A549 (cell line): ENCODE data around the gene METTL25B. TPM values are rescaled to one million over a fixed set of nuclear protein-coding genes. Genes with fewer than 3 reads are reported as not detected.
A peak's percentile ranks its signal among the peaks of the same experiment; 100 is the strongest.

ENCODE experiments used
- ATAC-seq, 2 experiments: fragments of 200-7000 bp in 1 of 2; fragments of >200 bp in 1 of 2; cut with Nextera tagmentation in 1 of 2; cut with Tn5 transposase in 1 of 2; 3 replicates each; pipeline versions ENCODE4 v1.8.0 to v1.9.1; 2018 to 2020; ENCODE audit warnings: mild to moderate bottlenecking in 1 of 2, moderate library complexity in 1 of 2
- CTCF ChIA-PET: fragments of 300-600 bp; sonication (Branson Sonifier 250); formaldehyde crosslinking; extraction: SDS; loops from one replicate; lab custom pipeline; 2021; ENCODE audit warnings: antibody characterized with exemption, inconsistent platforms; lab: Yijun Ruan, JAX
- POLR2A ChIA-PET: fragments of 350-600 bp; formaldehyde crosslinking; extraction: SDS; loops from one replicate; lab custom pipeline; 2021; ENCODE audit warnings: antibody characterized with exemption, inconsistent platforms; lab: Yijun Ruan, JAX
- DNase-seq, 2 experiments: peaks; one replicate each; pipeline versions ENCODE4 v3.0.0 to v3.0.0-alpha.2; 2011 to 2016; ENCODE audit warnings: low read depth in 1 of 2, low spot score in 1 of 2
- FAIRE-seq: peaks from 2 replicates; lab custom pipeline; 2011; peaks lifted over from hg19 to GRCh38; lab: Jason Lieb, UNC
- H3K27ac ChIP-seq, 2 experiments: fragments of >200 bp; sonication (Bioruptor Twin); formaldehyde crosslinking; 3 replicates each; pipeline ENCODE4 v1.5.1; 2016 to 2017
- H3K4me1 ChIP-seq: fragments of >200 bp; sonication (Bioruptor Twin); formaldehyde crosslinking; 3 replicates; pipeline ENCODE4 v1.6.1; 2016
- H3K4me2 ChIP-seq: fragments of >200 bp; sonication (Bioruptor Twin); formaldehyde crosslinking; 3 replicates; pipeline ENCODE4 v1.6.1; 2016
- H3K4me3 ChIP-seq: fragments of >200 bp; sonication (Bioruptor Twin); formaldehyde crosslinking; 3 replicates; pipeline ENCODE4 v1.5.1; 2016
- H3K9me3 ChIP-seq: fragments of >200 bp; sonication (Bioruptor Twin); formaldehyde crosslinking; 3 replicates; pipeline ENCODE4 v1.6.1; 2016
- BCL3 ChIP-seq: fragments of >200 bp; sonication (Bioruptor Twin); formaldehyde crosslinking; IDR thresholded peaks from 3 replicates; pipeline ENCODE4 v1.6.1; 2016
- CBX2 ChIP-seq: fragments of 200-600 bp; sonication (generic); IDR thresholded peaks from 2 replicates; pipeline ENCODE4 v1.6.1; 2016; ENCODE audit warnings: low read depth, mild to moderate bottlenecking, borderline replicate concordance
- CEBPB ChIP-seq, 2 experiments: fragments of >200 bp in 1 of 2; sonication (Bioruptor Twin) in 1 of 2; formaldehyde crosslinking in 1 of 2; IDR thresholded peaks; 2 replicates each; pipeline ENCODE4 v1.6.1; 2012 to 2016
- CHD2 ChIP-seq: fragments of 150-350 bp; IDR thresholded peaks from 2 replicates; pipeline ENCODE4 v1.6.1; 2014; ENCODE audit warnings: low read length; ENCODE audit not compliant: partially characterized antibody
- E2F6 ChIP-seq: IDR thresholded peaks from 2 replicates; pipeline ENCODE4 v1.6.1; 2012; ENCODE audit warnings: low read depth, borderline replicate concordance
- EHF ChIP-seq: fragments of 250-450 bp; sonication (Bioruptor Pico); IDR thresholded peaks from 2 replicates; pipeline ENCODE4 v1.5.0; 2020; ENCODE audit warnings: mild to moderate bottlenecking
- EP300 ChIP-seq, 2 experiments: fragments of >200 bp; sonication (Bioruptor Twin); formaldehyde crosslinking; IDR thresholded peaks; 2 replicates in 1 of 2; 3 replicates in 1 of 2; pipeline ENCODE4 v1.6.1; 2016 to 2017
- FOSB ChIP-seq: fragments of 250-450 bp; sonication (Bioruptor Pico); IDR thresholded peaks from 2 replicates; pipeline ENCODE4 v1.5.0; 2020; ENCODE audit warnings: mild to moderate bottlenecking, moderate library complexity
- GATA3 ChIP-seq: IDR thresholded peaks from 2 replicates; pipeline ENCODE4 v1.6.1; 2012; ENCODE audit warnings: borderline replicate concordance
- HOXB5 ChIP-seq: fragments of 250-450 bp; sonication (Bioruptor Pico); IDR thresholded peaks from 2 replicates; pipeline ENCODE4 v1.5.0; 2020; ENCODE audit warnings: mild to moderate bottlenecking, moderate library complexity
- JUN ChIP-seq, 2 experiments: fragments of >200 bp; sonication (Bioruptor Twin); formaldehyde crosslinking; IDR thresholded peaks; 2 replicates in 1 of 2; 3 replicates in 1 of 2; pipeline ENCODE4 v1.6.1; 2016 to 2017
- JUNB ChIP-seq: fragments of >200 bp; sonication (Bioruptor Twin); formaldehyde crosslinking; IDR thresholded peaks from 2 replicates; pipeline ENCODE4 v1.6.1; 2016
- MAFK ChIP-seq: fragments of 450-650 bp; IDR thresholded peaks from 2 replicates; pipeline ENCODE4 v1.6.1; 2014; ENCODE audit not compliant: partially characterized antibody
- MYC ChIP-seq: IDR thresholded peaks from 2 replicates; pipeline ENCODE4 v1.6.1; 2012; ENCODE audit warnings: mild to moderate bottlenecking, inconsistent platforms, low read length, improper control_type of control experiment, borderline replicate concordance
- NFE2L2 ChIP-seq: fragments of 150-350 bp; conservative IDR thresholded peaks from 2 replicates; pipeline ENCODE4 v1.6.1; 2014; ENCODE audit warnings: low read length
- PHF8 ChIP-seq: fragments of 200-600 bp; sonication (generic); IDR thresholded peaks from 2 replicates; pipeline ENCODE4 v1.6.1; 2016; ENCODE audit warnings: low read depth, mild to moderate bottlenecking, antibody characterized with exemption, moderate library complexity, borderline replicate concordance
- POLR2A ChIP-seq: IDR thresholded peaks from 2 replicates; pipeline ENCODE4 v1.6.1; 2012; ENCODE audit warnings: mild to moderate bottlenecking, low read length
- POLR2AphosphoS2 ChIP-seq: conservative IDR thresholded peaks from 2 replicates; pipeline ENCODE4 v1.6.1; 2012; ENCODE audit warnings: low read length, improper control_type of control experiment, inconsistent platforms
- RAD21 ChIP-seq, 2 experiments: fragments of >200 bp in 1 of 2; sonication (Bioruptor Twin) in 1 of 2; formaldehyde crosslinking in 1 of 2; IDR thresholded peaks in 1 of 2; conservative IDR thresholded peaks in 1 of 2; 2 replicates in 1 of 2; 3 replicates in 1 of 2; pipeline ENCODE4 v1.6.1; 2012 to 2018; ENCODE audit warnings: inconsistent platforms in 1 of 2
- RARB ChIP-seq: fragments of 250-450 bp; sonication (Bioruptor Pico); IDR thresholded peaks from 2 replicates; pipeline ENCODE4 v1.8.0; 2021; ENCODE audit warnings: mild to moderate bottlenecking, moderate library complexity
- RNF2 ChIP-seq: fragments of 200-600 bp; sonication (generic); IDR thresholded peaks from 2 replicates; pipeline ENCODE4 v1.6.1; 2016; ENCODE audit warnings: low read depth, mild to moderate bottlenecking, antibody characterized with exemption, moderate library complexity, borderline replicate concordance
- WGBS: methylation state at CpG from one replicate; pipeline ENCODE4 v1.1.6; 2017; ENCODE audit errors: missing lambda C conversion rate; 5-methylcytosine and 5-hydroxymethylcytosine counted together
- polyA plus RNA-seq, 4 experiments: library from polyadenylated mRNA; depleted of rRNA in 3 of 4; stranded (reverse); fragments of >200 nt; fragmentation: RNase III in 1 of 4; extraction: RNeasy Plus Mini Kit Qiagen cat#74134 plus additional on column Dnase treatment in 1 of 4; gene quantifications; 2 replicates in 3 of 4; 3 replicates in 1 of 4; pipeline ENCODE4 v1.2.3, GENCODE V29; 2011 to 2017
- TF ChIP-seq, protein P1 (sequence below): fragments of 450-650 bp; IDR thresholded peaks from 2 replicates; pipeline ENCODE4 v1.6.1; 2014; ENCODE audit warnings: antibody characterized with exemption
- TF ChIP-seq, protein P2 (sequence below): fragments of 250-450 bp; sonication (Bioruptor Pico); IDR thresholded peaks from 2 replicates; pipeline ENCODE4 v1.5.0; 2020; ENCODE audit warnings: low read depth, mild to moderate bottlenecking, moderate library complexity
- TF ChIP-seq, protein P3 (sequence below): IDR thresholded peaks from 2 replicates; pipeline ENCODE4 v1.6.1; 2012
- TF ChIP-seq, protein P4 (sequence below): fragments of >200 bp; sonication (Bioruptor Twin); formaldehyde crosslinking; IDR thresholded peaks from 3 replicates; pipeline ENCODE4 v1.5.1; 2016

Gene METTL25B
- polyA plus RNA-seq, 2 of the 4 experiments (the other 2 are of a cell fraction) = 16.7 to 18.5 TPM

- POLR2A ChIA-PET = interaction anchor here (1.4 kb wide), 1 partner anchor 10 kb away, joined by 8 read pairs; the partner anchor contains the start of genes ISG20L2 and METTL25B
- WGBS = 93% methylated on average over 2 of the region's 2 CpGs
Observed at GRCh38 chr1:156738916-156739315, 10.6 kb downstream of the METTL25B start.

DNA sequence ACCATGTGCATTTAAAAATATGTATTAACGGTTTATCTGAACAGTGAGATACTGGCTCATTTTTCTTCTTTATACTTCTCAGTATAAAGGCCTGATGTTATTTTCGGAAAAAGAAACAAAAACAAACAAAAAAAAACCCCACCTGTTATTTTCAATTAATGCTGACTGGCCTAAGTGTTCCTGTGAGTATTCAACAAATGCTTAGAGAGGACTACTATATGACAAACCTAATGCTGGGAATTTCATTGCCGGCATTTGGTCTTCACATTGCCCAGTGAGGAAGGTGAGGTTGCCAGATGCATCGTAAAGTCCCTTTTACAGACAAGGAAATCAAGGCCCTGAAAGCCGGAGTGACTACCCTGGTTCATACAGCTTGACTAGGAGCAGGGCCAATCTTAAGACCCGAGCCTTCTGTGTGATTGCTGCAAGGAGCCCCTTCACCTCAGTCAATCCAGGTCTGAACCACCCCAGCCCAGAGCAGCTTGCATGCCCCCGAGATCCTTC, 12.0 kb downstream of the METTL25B start:
- 5% methylated on average over 7 of the region's 7 CpGs for WGBS
- Histone ChIP-seq H3K4me1 (peaks cover 23% of the 10 kb centered on the region), H3K9me3 (no peaks in the 10 kb centered on the region), H3K4me3 (peak overlapping the region; percentile 66), H3K27ac (peak overlapping the region; percentile 88 to 94), H3K4me2 (peak overlapping the region; percentile 76)
- no peak for DNase-seq
- no peak for TF ChIP-seq EHF (CRISPR knock-in tag)
- TF ChIP-seq MAFK = peak; percentile 71
- POLR2A ChIA-PET = interaction anchor here (1.2 to 3.5 kb wide), 6 partner anchors 9 to 79 kb away, joined by 5 to 90 read pairs (median 32); partner anchors contain the start of genes HDGF, ISG20L2, METTL25B and PRCC
- FAIRE-seq = no peak
- ATAC-seq = peak; percentile 17 to 39
- CTCF ChIA-PET = interaction anchor here (0.7 to 10.5 kb wide), 7 partner anchors 12 to 1317 kb away, joined by 3 to 130 read pairs (median 4); partner anchors contain the start of genes ISG20L2 and METTL25B

More at GRCh38 chr1:156738916-156739315, 10.6 kb downstream of the METTL25B start:
- Histone ChIP-seq H3K4me3 (no peak overlapping the region), H3K27ac (no peak overlapping the region), H3K4me2 (no peak overlapping the region), H3K9me3 (no peaks in the 10 kb centered on the region), H3K4me1 (peaks cover 17% of the 10 kb centered on the region)
- TF ChIP-seq RARB (CRISPR knock-in tag) (no peak), CEBPB (IDR thresholded peaks at IDR 0.05) (no peak), RAD21 (conservative IDR thresholded peaks at IDR 0.05 in 1 of 2, IDR thresholded peaks at IDR 0.05 in 1 of 2) (no peak), FOSB (CRISPR knock-in tag) (no peak), RNF2 (no peak)
- DNase-seq (no peak), FAIRE-seq (no peak), ATAC-seq (no peak)
- CTCF ChIA-PET = interaction anchor here (0.7 to 10.5 kb wide), 5 partner anchors 9 to 49 kb away, joined by 3 to 130 read pairs (median 3); partner anchors contain the start of genes ISG20L2, METTL25B and PRCC

- ChIA-PET POLR2A (interaction anchor here (1.0 to 3.5 kb wide), 7 partner anchors 10 to 119 kb away, joined by 4 to 90 read pairs (median 21); partner anchors contain the start of genes HDGF, ISG20L2, METTL25B and PRCC), CTCF (interaction anchor here (1.0 to 10.5 kb wide), 8 partner anchors 11 to 150 kb away, joined by 3 to 130 read pairs (median 4); partner anchors contain the start of genes ISG20L2, METTL25B and PRCC)
- H3K4me2 ChIP-seq = peak within 1 kb of the TSS; percentile 76
- peak; percentile 92 to 93 for ATAC-seq
- H3K27ac ChIP-seq = peak within 1 kb of the TSS; percentile 88 to 94
- peak; percentile 97 to 100 for DNase-seq
- H3K4me3 ChIP-seq = peak within 1 kb of the TSS; percentile 66
- FAIRE-seq = peak; percentile 98
- 2% methylated on average over 38 of the region's 38 CpGs for WGBS
- no peaks in the 10 kb centered on the region for H3K9me3 ChIP-seq
- H3K4me1 ChIP-seq = peaks cover 30% of the 10 kb centered on the region
- TF ChIP-seq JUN (IDR thresholded peaks at IDR 0.05) (peak; percentile 90 to 95), RNF2 (0 out of 2 replicates have a peak, but pooled peaks have one; percentile 35), JUNB (no peak), EHF (CRISPR knock-in tag) (peak; percentile 61; the same call in 1 of the 2 replicates), BCL3 (no peak), NFE2L2 (no peak), CHD2 (peak; percentile 72), HOXB5 (CRISPR knock-in tag) (0 out of 2 replicates have a peak, but pooled peaks have one; percentile 33), PHF8 (peak; percentile 83), GATA3 (0 out of 2 replicates have a peak, but pooled peaks have one; percentile 48), MYC (peak; percentile 99), POLR2A (peak; percentile 57), POLR2AphosphoS2 (peak; percentile 87), CBX2 (no peak), E2F6 (peak; percentile 90), EP300 (IDR thresholded peaks at IDR 0.05) (no peak)
- TF ChIP-seq, protein P1, sequence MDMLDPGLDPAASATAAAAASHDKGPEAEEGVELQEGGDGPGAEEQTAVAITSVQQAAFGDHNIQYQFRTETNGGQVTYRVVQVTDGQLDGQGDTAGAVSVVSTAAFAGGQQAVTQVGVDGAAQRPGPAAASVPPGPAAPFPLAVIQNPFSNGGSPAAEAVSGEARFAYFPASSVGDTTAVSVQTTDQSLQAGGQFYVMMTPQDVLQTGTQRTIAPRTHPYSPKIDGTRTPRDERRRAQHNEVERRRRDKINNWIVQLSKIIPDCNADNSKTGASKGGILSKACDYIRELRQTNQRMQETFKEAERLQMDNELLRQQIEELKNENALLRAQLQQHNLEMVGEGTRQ = peak; percentile 16; the same call in 1 of the 2 replicates
- TF ChIP-seq, protein P2, sequence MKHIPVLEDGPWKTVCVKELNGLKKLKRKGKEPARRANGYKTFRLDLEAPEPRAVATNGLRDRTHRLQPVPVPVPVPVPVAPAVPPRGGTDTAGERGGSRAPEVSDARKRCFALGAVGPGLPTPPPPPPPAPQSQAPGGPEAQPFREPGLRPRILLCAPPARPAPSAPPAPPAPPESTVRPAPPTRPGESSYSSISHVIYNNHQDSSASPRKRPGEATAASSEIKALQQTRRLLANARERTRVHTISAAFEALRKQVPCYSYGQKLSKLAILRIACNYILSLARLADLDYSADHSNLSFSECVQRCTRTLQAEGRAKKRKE (CRISPR knock-in tag) = peak; percentile 78; the same call in 1 of the 2 replicates
- TF ChIP-seq, protein P3, sequence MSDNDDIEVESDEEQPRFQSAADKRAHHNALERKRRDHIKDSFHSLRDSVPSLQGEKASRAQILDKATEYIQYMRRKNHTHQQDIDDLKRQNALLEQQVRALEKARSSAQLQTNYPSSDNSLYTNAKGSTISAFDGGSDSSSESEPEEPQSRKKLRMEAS = peak; percentile 99
- TF ChIP-seq, protein P4, sequence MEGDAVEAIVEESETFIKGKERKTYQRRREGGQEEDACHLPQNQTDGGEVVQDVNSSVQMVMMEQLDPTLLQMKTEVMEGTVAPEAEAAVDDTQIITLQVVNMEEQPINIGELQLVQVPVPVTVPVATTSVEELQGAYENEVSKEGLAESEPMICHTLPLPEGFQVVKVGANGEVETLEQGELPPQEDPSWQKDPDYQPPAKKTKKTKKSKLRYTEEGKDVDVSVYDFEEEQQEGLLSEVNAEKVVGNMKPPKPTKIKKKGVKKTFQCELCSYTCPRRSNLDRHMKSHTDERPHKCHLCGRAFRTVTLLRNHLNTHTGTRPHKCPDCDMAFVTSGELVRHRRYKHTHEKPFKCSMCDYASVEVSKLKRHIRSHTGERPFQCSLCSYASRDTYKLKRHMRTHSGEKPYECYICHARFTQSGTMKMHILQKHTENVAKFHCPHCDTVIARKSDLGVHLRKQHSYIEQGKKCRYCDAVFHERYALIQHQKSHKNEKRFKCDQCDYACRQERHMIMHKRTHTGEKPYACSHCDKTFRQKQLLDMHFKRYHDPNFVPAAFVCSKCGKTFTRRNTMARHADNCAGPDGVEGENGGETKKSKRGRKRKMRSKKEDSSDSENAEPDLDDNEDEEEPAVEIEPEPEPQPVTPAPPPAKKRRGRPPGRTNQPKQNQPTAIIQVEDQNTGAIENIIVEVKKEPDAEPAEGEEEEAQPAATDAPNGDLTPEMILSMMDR = no peak
Observed at GRCh38 chr1:156740741-156741480, 12.6 kb downstream of the METTL25B start, which contains the start of gene MRPL24. MRPL24 (minus strand) TSS chr1:156741088; CDS start chr1:156738704, 2,384 bp downstream.
